NCI-H187 (cell line): ENCODE results near the gene MRPL58.

ENCODE experiments used
- DNase-seq, 2 experiments: peaks; one replicate each; lab custom pipeline; 2025; lab: John Stamatoyannopoulos, UW

The MRPL58 gene

GRCh38 chr17:75047398-75048098 is 35.1 kb downstream of the MRPL58 start:
- DNase-seq = no peak

DNA sequence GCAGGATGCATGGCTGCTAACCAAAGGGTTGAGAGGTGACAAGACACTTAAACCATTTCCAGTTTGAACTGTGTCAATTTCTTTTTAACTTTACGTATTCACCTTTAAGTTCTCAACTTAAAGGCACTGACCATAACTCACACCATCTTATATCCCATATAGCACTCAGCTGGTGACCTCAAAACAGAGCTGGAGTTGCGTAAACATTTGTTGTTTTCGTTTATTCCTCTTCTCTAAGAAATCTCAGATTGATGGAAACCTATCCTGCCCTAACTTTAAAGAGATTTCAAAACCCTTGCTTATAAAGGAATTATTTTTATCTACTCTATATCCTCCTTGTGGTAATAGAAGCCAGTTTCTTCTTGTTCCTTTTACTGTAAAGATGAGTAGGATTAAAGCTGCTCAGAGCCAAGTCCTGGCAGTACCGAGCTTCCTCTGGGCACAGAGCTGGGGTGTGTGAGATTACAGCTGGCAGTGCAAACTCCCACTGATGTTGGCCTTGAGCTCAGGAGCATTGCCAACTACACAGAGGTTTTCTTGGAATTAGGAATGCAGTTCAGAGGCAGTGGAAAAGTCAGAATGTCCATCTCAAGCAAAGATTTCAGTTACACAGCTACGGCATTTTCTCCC is 35.9 kb downstream of the MRPL58 start:
- DNase-seq = no peak

DNA sequence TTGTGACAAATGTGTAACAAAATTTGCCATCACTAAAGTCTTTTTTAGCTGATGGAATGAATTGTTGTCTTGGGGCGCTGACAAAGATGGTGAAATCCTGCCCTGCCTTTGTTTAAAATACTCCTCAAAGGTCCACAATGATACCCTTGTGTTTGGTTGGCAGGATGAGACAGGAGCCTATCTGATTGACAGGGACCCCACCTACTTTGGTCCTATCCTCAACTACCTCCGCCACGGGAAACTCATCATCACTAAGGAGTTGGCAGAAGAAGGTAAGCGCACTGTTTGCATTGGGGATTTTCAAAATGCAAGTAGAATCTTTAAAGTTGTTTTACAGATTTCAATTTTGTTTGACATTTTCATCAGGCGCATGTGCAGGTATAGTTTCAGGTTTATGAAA is 36.6 kb downstream of the MRPL58 start:
- no peak for DNase-seq

- DNase-seq = no peak
Measured at GRCh38 chr17:75049706-75050105, 37.2 kb downstream of the MRPL58 start.

DNA sequence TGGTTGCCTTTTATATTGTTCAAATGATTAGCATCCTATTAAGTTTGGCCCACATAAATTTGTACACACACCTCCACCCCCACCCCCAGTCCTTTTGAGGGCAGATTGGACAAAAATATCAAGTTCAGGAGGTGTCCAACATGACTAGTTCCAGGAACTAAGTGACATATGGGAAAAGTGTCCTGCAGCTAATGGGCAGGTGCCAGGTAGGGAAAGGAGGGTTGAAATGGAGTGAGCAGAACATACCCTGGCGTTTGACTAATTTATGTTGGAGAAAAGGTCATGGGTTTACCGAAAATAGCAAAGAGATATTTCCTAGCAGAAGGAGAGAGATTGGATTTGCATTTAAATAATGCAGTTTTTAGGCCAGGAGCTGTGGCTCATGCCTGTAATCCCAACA is 39.5 kb downstream of the MRPL58 start:
- DNase-seq = no peak

GRCh38 chr17:75059369-75060345 is 47.2 kb downstream of the MRPL58 start:
- no peak for DNase-seq

DNA sequence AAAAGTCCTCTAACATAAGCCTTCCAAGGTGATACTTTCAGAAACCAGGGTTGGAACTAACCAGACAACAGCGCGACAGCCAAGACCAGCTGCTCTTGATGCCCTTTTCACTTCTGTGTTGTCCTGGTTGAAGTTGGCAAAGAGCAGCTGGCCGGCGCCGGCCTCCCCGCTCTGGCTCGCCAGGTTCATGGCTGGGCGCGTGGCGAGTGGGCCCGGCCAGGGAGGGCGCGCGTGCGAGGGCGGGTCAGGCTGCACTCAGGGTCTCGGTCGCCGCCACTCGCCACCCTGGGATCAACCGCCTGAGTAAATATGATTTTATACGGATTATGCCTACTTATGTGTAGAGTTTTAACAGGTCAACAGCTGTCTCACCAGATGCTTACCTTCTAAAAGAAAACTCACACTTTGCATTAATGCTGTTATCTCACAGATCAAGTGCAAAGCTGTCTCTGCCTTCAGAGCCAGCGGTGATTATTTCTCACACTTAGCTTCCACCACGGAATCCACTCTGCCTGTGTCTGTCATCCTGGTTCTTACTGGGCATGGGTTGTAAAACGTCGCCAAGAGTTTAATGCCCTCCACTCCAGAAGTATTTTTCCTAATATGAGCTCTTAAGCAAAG is 48.1 kb downstream of the MRPL58 start:
- DNase-seq = no peak

DNA sequence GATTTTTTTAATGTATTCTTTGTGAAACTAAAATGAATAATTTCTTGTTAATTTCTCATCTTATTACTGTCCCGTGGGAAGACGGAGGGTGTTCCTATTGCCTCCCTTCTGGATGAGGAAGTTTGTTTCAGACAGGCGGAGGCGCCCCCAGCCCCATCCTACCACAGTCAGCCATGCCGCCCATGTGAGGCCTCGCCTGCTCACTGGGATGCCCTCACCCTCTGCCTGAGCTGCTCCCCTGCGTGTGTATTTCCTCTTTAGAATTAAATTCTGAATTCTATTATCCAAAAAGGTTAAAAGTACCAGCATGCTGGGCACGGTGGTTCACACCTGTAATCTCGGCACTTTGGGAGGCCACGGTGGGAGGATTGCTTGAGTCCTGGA is 48.6 kb downstream of the MRPL58 start:
- DNase-seq = no peak

- DNase-seq = no peak
Measured at GRCh38 chr17:75061618-75062017, 49.1 kb downstream of the MRPL58 start.

GRCh38 chr17:75063201-75063600 is 50.7 kb downstream of the MRPL58 start:
- no peak for DNase-seq

- no peak for DNase-seq
Measured at GRCh38 chr17:75063626-75064025, 51.2 kb downstream of the MRPL58 start.

GRCh38 chr17:75064040-75064439 is 51.6 kb downstream of the MRPL58 start:
- no peak for DNase-seq

DNA sequence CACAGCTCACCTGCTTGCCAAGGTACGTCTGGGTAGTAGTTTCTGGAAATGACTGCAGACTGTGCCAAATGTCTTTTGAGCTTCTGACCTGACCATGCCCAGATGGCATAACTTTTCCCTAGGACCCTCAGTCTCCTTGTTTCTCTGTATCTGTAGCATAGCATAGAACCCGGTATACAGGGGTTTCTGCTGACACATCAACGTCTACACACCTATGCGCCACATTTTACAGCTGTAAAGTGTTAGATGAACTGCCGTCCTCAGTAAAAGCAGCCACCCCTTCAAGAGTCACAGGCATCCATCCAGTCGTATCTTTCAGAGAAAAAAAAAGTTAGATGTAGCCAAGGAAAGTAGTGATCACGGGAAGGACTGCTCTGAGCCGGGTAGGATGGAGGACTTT is 52.0 kb downstream of the MRPL58 start:
- no peak for DNase-seq

DNA sequence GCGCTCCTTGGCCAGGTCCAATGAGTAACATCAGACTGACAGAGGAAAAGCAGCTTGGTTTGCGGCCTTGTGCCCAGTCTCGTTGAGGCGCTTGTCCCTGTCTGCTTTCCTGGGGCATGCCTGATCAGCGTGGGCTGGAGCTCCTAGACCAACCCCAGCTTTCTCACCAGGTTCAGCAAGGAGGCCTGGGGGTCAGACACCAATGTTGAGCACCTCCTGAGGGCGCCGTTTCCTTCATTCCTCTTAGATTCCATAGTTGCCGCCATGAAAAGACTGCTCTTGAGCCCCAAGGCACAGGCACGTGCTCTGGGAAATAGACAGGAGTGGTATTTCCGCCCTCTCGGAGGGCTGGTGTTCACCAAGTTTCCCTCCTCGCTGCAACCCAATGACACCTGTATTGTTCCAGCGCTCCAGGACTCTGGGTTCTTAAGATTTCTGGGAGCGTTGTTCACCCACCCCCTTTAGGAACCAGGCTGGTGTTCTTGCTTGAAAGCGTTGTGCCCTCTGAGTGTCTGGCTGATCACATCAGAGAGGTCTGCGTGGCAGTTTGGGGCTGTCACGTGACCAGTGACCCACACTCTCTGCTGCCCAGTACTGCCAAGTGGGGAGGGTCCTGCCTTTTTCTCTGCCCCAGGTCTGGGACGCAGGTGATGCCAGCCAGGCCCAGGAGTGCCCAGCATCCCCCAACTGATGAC is 52.5 kb downstream of the MRPL58 start:
- no peak for DNase-seq

DNA sequence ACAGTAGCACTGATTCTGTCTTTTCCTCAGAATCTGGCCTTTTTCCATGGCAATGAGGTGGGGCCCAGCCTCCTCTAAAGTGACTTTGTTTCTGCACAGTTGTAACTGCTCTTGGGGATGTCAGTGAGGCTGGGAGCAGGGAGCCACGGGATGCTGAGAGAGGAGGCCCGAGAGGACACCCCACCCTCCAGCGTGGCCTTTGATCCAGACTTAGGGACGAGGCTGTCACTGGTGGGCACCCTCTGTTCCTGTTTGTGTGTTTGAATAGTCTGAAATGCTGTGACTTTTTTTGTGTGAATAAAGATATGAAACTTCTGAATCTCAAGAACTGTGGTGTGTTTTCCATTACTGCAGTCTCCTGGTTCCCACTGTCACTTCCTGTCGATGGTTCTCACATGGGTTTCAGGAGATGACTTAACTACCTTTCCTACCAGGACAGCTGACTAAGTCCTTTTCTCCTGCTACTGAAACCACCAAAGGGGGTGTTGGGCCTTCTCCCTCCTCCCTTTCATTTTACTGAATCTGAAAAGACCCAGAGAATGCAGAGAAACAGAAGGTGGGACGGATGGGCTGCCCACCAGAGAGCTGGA is 53.2 kb downstream of the MRPL58 start:
- no peak for DNase-seq

GRCh38 chr17:75067856-75068255 is 55.4 kb downstream of the MRPL58 start:
- no peak for DNase-seq

DNA sequence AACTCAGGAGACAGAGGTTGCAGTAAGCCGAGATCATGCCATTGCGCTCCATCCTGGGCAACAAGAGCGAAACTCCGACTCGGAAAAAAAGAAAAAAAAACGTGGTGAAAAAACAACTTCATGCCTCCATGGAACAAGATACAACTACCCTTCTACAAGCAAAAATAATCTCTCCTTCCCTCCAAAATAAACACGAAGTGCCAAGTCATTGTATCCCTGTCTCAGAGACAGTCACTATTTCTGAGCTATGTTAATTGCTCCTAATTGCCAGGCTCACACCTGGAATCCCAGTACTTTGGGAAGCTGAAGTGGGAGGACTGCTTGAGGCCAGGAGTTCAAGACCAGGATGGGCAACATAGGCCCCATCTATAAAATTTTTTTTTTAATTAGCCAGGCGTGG is 56.3 kb downstream of the MRPL58 start:
- DNase-seq = no peak

GRCh38 chr17:75069783-75070182 is 57.3 kb downstream of the MRPL58 start:
- no peak for DNase-seq
